Choroid plexus epithelial cell (primary cell): ENCODE data around the gene ICE2.

ENCODE experiments used
- DNase-seq: peaks from one replicate; pipeline ENCODE4 v3.0.0-alpha.2; 2010; ENCODE audit warnings: low read depth
- H3K4me3 ChIP-seq: 2 replicates; pipeline ENCODE4 v1.5.1; 2011; ENCODE audit warnings: low read depth, mild to moderate bottlenecking, control low read depth, low read length, moderate library complexity
- CTCF ChIP-seq: conservative IDR thresholded peaks from 2 replicates; pipeline ENCODE4 v1.5.1; 2011; ENCODE audit warnings: low read depth, mild to moderate bottlenecking, control low read depth, inconsistent platforms, low read length, moderate library complexity

The ICE2 gene

GRCh38 chr15:60520825-60521368, 42.0 kb upstream of the ICE2 start:
- TF ChIP-seq CTCF = peak; percentile 91
- H3K4me3 ChIP-seq = no peak overlapping the region
- peak; percentile 83 for DNase-seq

GRCh38 chr15:60520013-60520824, 41.3 kb upstream of the ICE2 start:
- DNase-seq = peak; percentile 41
- TF ChIP-seq CTCF = no peak
- H3K4me3 ChIP-seq = no peak overlapping the region

- no peak for TF ChIP-seq CTCF
- H3K4me3 ChIP-seq = no peak overlapping the region
- DNase-seq = peak; percentile 32
These were observed 40.3 kb upstream of the ICE2 start for GRCh38 chr15:60519218-60519617.

GRCh38 chr15:60518511-60518910, 39.6 kb upstream of the ICE2 start:
- DNase-seq = no peak
- no peak for TF ChIP-seq CTCF
- no peak overlapping the region for H3K4me3 ChIP-seq

- DNase-seq = no peak
- TF ChIP-seq CTCF = no peak
- H3K4me3 ChIP-seq = no peak overlapping the region
These were observed 35.4 kb upstream of the ICE2 start for GRCh38 chr15:60514261-60514881.

- DNase-seq = no peak
- H3K4me3 ChIP-seq = no peak overlapping the region
- TF ChIP-seq CTCF = no peak
These were observed 34.7 kb upstream of the ICE2 start for GRCh38 chr15:60513676-60514075.
